ENCODE results near the gene KRT9.
"Not testable (repeated sequence)": the region's sequence is repeated elsewhere in the genome, so short reads cannot be mapped to it uniquely, and the experiment has no call there.

The KRT9 gene

GRCh38 chr17:41576740-41577139 lies 4.9 kb upstream of the KRT9 start:
- DNase-seq, result not testable (repeated sequence)

- no peak for DNase-seq
These were observed 3.5 kb upstream of the KRT9 start for GRCh38 chr17:41575336-41575735.

GRCh38 chr17:41567317-41567716 lies 4.5 kb downstream of the KRT9 start:
- no peak for DNase-seq

- no peak for DNase-seq
These were observed 6.5 kb downstream of the KRT9 start for GRCh38 chr17:41565338-41565737.

- no peak for DNase-seq
These were observed 8.2 kb downstream of the KRT9 start for GRCh38 chr17:41563607-41564170.

GRCh38 chr17:41561554-41561953 lies 10.3 kb downstream of the KRT9 start:
- DNase-seq, result no peak

GRCh38 chr17:41559548-41559947 lies 12.3 kb downstream of the KRT9 start:
- no peak for DNase-seq

- no peak for DNase-seq
These were observed 14.9 kb downstream of the KRT9 start for GRCh38 chr17:41556931-41557330.

GRCh38 chr17:41556306-41556705 lies 15.6 kb downstream of the KRT9 start:
- no peak for DNase-seq

- DNase-seq, result no peak
These were observed 16.6 kb downstream of the KRT9 start for GRCh38 chr17:41555105-41555887.

GRCh38 chr17:41553987-41554680 lies 17.7 kb downstream of the KRT9 start:
- DNase-seq, result no peak

- DNase-seq, result no peak
These were observed 18.7 kb downstream of the KRT9 start for GRCh38 chr17:41553176-41553575.

GRCh38 chr17:41552455-41552854 lies 19.4 kb downstream of the KRT9 start:
- DNase-seq, result no peak

GRCh38 chr17:41551365-41551764 lies 20.5 kb downstream of the KRT9 start:
- no peak for DNase-seq

- DNase-seq, result no peak
These were observed 22.2 kb downstream of the KRT9 start for GRCh38 chr17:41549596-41550039.

GRCh38 chr17:41548844-41549595 lies 22.8 kb downstream of the KRT9 start:
- DNase-seq, result peak; percentile 43 to 78

GRCh38 chr17:41547921-41548843 lies 23.7 kb downstream of the KRT9 start:
- peak in 1 of 2 experiments; percentile 45 for DNase-seq

GRCh38 chr17:41547378-41547841 lies 24.4 kb downstream of the KRT9 start:
- DNase-seq, result no peak

GRCh38 chr17:41546819-41547218 lies 25.0 kb downstream of the KRT9 start:
- DNase-seq, result no peak

- DNase-seq, result no peak
These were observed 25.9 kb downstream of the KRT9 start for GRCh38 chr17:41545829-41546410.

GRCh38 chr17:41544935-41545334 lies 26.9 kb downstream of the KRT9 start:
- no peak for DNase-seq

- DNase-seq, result peak in 1 of 2 experiments; percentile 36
These were observed 27.4 kb downstream of the KRT9 start for GRCh38 chr17:41544491-41544892.

Measured in NCI-H446 (cell line).